B cell (primary cell): ENCODE measurements around the gene SLC30A2.

Experiments used
- EZH2 ChIP-seq: IDR thresholded peaks from 2 replicates; pipeline ENCODE4 v1.6.1; 2012; ENCODE audit warnings: borderline replicate concordance, low read depth, mild to moderate bottlenecking, moderate library complexity, low read length; ENCODE audit not compliant: insufficient read depth, poor library complexity, severe bottlenecking
- TF ChIP-seq, protein P1 (sequence below): fragments of 200-600 bp; IDR thresholded peaks from one replicate; pipeline ENCODE4 v1.8.0; 2022; ENCODE audit warnings: antibody characterized with exemption, mild to moderate bottlenecking

DNA sequence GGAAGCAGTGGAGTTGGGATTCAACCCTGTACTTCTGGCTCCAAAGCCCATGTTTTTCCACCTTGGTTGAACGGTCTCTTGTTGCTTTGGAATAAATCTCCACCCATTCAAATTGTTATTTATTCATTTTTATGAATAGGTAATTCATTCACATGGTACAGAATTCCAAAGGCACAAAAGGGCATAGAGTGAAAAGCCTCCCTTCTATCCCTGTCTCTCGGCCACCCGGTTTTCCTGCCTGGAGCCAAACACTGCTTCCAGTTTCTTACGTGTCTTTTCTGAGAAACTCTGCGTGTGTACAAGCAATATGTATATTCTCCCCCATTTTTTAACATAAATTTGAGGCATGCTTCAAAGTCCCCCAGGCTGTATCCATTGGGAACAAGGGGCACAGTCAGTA lies 20.4 kb downstream of the SLC30A2 start:
- TF ChIP-seq, protein P1, sequence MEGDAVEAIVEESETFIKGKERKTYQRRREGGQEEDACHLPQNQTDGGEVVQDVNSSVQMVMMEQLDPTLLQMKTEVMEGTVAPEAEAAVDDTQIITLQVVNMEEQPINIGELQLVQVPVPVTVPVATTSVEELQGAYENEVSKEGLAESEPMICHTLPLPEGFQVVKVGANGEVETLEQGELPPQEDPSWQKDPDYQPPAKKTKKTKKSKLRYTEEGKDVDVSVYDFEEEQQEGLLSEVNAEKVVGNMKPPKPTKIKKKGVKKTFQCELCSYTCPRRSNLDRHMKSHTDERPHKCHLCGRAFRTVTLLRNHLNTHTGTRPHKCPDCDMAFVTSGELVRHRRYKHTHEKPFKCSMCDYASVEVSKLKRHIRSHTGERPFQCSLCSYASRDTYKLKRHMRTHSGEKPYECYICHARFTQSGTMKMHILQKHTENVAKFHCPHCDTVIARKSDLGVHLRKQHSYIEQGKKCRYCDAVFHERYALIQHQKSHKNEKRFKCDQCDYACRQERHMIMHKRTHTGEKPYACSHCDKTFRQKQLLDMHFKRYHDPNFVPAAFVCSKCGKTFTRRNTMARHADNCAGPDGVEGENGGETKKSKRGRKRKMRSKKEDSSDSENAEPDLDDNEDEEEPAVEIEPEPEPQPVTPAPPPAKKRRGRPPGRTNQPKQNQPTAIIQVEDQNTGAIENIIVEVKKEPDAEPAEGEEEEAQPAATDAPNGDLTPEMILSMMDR: no peak
- TF ChIP-seq EZH2: no peak
